DMS53 (cell line): ENCODE data around the gene PARK7.
A peak's percentile ranks its signal among the peaks of the same experiment; 100 is the strongest.

Experiments used
- DNase-seq: peaks from one replicate; lab custom pipeline; 2025; lab: John Stamatoyannopoulos, UW

The PARK7 gene

DNA sequence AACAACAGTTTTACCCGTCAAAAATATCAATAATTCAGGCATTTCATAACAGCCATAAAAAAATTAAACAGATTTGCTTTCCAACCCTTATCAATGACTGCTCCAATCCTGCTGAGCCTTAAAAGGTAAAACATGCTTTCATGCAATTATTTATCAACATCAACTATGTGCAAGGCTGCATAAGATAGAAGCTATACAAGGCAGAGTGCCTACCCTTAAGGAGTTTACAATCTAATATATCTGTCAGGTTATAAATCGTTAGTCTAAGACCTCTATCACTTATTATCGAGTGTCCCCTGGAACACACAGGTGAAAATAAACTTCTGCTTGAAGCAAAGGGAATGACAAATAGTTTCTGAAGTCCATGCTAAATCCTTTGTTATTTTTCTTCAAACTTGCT lies 62.8 kb downstream of the PARK7 start:
- DNase-seq = no peak

GRCh38 chr1:8025061-8025670 lies 63.7 kb downstream of the PARK7 start:
- peak; percentile 48 for DNase-seq

DNA sequence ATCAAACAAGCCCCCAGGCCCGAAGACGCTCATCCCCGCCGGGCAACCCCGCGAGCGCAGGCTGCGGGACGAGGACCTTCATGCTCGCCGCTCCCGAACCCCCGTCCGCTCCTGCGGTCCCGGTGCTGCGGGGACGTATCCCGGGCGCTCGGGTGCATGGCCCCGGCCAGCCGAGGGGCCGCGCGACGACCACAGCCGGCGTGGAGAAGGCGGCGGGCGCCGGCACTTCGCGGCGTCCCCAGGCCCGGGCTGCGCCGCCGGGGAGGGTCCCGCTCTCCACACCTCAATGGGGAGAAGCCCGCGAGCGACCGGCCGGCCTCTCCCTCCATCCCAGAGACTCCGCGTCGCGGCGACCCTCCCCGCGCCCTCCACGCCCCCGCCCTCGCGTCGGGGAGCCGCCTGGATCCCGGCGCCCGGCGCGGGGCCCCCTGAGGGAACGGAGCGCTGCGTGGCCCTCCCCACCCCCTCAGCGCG lies 64.2 kb downstream of the PARK7 start:
- peak; percentile 61 for DNase-seq

GRCh38 chr1:8026153-8026975 lies 64.9 kb downstream of the PARK7 start, which contains the start of gene ERRFI1:
TSS of gene ERRFI1 (minus strand) at chr1:8026309. CDS start at chr1:8015619, 10,690 bp downstream.
- peak; percentile 98 for DNase-seq

GRCh38 chr1:8026976-8027747 lies 65.7 kb downstream of the PARK7 start:
- peak; percentile 57 for DNase-seq

DNA sequence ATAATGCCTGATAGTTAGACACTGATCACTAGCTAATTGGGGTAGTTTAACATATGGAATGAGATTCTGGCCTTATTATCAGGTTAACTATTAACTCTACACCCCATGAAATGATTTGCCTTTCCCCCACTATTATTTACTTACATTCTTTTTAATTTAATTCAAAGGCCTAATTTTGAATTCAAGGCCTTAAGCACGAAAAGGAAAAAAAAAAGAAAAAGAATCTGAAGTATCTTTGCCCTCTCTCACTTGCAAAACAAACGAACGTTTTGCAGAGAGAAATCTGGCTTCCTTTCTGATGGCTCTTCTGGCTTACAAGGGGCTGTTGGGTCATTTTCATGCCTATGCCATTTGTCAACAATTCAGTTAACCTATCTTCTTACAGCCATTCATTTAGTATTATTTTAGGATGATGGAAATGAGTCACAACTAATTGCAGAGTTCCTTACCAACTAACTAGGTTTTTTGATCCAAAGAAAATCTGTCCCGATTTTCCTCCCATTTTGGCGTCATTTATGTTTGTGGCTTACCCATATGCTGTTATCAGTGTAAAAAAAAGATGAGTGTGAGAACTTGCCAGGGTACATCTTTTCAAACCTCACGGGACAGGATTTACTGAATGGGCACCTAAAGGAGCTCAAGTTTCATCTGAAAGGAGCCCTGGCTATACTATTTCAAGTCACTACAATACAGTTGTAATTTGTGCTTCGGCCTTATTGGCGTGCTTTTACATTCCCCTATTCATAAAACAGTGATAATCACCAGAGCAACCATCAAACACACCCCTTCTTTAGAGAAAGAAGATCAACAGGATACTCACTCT lies 66.4 kb downstream of the PARK7 start:
- peak; percentile 68 for DNase-seq

GRCh38 chr1:8028571-8028910 lies 67.0 kb downstream of the PARK7 start:
- no peak for DNase-seq

DNA sequence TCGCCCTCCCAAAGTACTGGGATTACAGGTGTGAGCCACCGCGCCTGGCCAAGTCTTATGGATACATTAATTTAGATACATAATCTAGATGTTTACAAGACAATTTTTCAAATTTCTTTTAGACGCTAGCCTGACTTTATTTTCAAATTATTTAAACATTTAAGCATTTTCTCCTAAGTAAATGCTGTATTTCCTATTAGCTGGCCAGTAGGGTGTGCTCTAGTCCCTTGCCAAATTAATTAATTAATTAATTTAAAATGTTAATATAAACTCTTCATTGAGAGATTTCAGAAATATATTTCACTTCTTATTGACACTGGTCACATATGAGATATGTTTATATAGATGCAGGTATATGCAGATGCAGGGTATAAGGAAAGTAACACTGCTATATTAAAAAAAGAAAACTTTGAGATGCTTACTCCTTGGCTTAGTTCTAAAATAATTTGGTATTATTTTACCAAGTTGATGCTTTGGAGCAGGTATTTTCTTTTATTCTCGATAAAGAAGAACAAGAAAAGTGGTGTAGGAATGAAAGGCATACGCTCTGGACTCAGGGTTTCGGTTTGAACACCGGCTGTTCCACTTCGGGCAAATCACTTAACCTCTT lies 69.8 kb downstream of the PARK7 start:
- DNase-seq = peak; percentile 74

GRCh38 chr1:8032366-8032910 lies 70.9 kb downstream of the PARK7 start:
- no peak for DNase-seq

GRCh38 chr1:8033322-8033721 lies 71.8 kb downstream of the PARK7 start:
- DNase-seq = no peak
